GM18907 (cell line): ENCODE data around the gene CFAP69.
"Not testable (repeated sequence)": the region's sequence is repeated elsewhere in the genome, so short reads cannot be mapped to it uniquely, and the experiment has no call there.

Experiments
- ATAC-seq: cut with Tn5 transposase; IDR thresholded peaks from one replicate; pipeline ENCODE4 v1.9.1; 2021; ENCODE audit warnings: mild to moderate bottlenecking, moderate library complexity; ENCODE audit not compliant: unreplicated experiment

The CFAP69 gene

DNA sequence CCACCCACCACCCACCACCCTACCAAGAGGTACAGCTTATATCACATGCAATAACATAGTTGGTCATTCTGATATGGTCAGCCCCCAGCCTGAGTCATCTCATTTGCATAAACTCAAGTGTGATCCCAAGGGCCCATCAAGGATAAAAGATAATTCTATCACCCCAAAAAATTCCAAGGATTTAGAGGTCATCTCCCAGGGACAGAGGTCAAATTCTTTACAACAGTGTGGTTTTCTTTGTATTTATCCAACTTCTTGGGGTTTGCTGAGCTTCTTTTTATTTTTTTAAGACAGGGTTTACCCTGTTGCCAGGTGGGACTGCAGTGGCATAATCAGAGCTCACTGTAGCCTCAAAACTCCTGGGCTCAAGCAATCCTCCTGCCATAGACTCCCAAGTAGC is 92.1 kb downstream of the CFAP69 start:
- no peak for ATAC-seq

DNA sequence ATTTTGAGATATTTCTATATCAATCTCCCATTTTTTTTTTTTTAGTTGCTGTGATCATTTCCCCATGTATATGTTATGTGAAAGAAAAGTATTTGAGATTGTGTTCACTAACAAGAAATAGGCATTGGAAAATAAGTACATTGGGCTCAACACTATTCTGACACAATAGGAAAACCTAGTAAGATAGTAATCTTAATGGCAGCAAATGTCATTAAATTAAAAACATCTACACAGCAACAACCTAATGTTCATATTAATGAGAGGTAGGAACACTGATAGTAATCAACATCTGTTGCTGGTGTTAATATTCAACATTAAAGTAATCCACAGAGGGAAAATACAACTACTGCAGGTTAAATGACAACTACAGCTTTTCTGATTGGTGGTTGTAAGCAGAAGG is 100.0 kb downstream of the CFAP69 start:
- ATAC-seq, result no peak

DNA sequence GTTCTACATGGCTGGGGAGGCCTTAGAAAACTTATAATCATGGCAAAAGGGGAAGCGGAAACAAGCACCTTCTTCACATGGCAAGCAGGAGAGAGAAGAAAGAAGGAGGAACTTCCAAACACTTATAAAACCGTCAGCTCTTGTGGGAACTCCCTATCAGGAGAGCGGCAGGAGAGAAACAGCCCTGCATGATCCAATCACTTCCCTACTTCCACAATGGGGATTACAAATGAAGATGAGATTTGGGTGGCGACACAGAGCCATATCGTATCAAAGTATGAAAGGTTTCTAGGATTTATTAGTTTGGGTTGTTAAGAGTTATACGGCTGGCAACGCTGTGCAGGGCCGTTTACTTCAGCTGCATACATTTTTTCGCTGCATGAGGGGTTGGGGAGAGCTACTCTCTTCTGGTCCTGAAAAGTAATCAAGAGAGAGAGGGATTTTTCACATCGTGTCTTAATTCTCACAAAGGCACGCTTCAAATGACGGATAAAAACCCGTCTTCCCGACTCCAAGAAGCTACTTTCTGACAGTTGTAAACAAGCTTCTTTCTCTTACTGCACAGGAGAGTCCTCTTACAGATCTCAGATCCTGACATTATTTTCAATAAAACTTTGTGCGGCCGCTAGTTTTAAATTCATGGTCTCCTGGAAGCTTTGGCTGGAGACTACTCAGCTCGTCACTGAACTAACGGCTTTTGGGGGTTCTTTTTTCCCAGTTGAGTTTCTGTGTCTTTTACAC is 100.8 kb downstream of the CFAP69 start:
- peak; percentile 26 for ATAC-seq

DNA sequence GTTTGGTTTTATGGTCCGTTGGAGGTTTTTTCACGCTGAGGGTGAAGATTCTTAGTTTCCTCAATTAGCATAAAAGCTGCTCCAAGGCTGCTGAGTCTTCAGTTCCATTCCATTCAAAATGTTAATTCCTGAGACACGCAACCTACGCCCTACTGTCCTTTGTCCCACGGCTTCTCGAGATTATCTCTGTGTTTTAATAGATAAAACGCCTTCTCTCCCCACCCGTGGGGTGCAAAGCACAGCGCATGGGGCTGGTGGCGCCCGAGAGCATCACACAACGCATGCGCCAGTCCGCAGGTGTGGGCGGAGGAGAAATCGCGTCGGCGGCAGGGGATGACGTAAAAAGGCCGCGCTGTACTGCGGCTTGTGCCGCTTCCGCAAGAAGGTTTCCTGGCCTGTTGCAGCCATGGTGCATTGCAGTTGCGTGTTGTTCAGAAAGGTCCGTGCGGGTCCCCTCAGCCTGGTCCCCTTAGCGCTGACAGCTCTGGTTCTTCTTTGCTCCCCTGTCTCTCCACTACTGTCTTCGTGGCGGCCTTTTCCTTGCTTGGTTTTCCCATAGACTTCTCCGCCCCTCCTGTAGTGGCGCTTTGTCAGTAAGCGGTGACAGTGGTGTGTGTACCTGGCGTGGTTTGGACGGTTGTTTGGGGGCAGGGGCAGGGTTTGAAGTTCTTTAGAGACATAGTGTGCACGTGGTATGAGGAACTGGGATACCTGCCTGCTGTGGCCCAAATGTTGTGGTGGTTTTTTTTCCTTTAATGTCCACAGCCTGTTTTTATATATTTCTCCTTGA is 101.6 kb downstream of the CFAP69 start, which contains the start of gene GTPBP10:
TSS of gene GTPBP10 (plus strand) at position 381 of the 790 bp plus-strand sequence. CDS start at position 407, 26 bp downstream.
- ATAC-seq, result peak; percentile 97

DNA sequence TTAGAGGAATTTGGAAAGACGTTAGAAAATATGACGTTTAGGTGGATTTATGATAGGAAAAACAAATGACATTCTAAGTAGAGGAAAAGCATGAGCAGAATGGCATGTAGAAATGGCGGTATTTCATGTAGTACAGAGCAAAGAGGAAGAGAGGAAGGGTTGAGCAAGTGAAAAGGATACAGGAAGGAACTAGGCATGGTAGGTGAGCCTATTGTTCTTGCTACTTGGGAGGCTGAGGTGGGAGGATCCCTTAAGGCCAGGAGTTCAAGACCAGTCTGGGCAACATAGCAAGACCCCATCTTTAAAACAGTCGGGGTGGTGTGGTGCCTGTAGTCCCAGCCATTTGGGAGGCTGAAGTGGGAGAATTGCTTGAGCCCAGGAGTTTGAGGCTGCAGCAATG is 102.8 kb downstream of the CFAP69 start:
- ATAC-seq, result no peak

DNA sequence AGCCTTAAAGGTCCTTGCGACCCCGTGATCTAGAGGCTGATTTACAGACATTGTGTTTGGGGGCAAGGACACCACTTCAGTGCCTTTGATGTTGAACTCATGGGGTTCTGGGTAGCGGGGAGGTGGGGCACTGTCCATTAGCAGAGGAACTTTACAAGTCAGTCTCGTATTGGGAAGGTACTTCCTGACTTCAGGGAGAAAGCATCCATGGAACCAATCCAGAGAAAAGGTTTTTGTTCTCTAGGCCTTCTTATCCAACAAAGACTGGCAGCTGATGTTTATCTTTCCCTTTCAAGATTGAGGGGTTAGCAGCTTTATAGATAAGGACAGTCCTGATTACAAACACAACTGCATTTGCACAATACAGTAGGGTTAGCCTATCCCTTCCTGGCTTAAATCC is 104.3 kb downstream of the CFAP69 start:
- no peak for ATAC-seq

DNA sequence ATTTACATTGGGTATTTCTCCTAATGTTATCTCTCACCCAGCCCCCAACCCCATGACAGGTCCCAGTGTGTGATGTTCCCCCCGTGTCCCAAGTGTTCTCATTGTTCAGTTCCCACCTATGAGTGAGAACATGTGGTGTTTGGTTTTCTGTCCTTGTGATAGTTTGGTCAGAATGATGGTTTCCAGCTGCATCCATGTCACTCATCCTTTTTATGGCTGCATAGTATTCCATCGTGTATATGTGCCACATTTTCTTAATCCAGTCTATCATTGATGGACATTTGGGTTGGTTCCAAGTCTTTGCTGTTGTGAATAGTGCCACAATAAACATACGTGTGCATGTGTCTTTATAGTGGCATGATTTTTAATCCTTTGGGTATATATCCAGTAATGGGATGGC is 105.1 kb downstream of the CFAP69 start:
- ATAC-seq, result not testable (repeated sequence)

DNA sequence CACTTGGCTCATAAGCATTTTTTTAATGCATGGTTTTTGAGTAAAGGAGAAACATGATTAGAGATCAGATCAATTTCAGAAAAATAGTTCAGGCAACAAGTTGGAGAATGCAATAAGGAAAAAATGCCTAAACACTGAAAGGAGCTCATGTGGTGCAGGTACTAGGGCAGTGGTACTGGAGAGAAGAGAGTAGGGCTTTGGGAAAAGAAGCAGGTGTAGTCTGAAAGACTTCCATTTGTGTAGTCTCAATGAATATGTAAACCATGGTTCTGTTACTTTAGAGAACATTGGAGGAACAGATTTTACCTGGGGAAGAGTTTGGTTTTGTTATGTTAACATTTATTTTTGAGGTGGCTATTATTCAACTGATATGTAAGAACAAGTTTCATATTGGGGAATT is 107.0 kb downstream of the CFAP69 start:
- no peak for ATAC-seq
